HepG2 (cell line): ENCODE data around the gene UBQLN1. TPM values are rescaled to one million over a fixed set of nuclear protein-coding genes. Genes with fewer than 3 reads are reported as not detected.

Experiments
- ERF ChIP-seq: IDR thresholded peaks from 2 replicates; pipeline ENCODE4 v1.6.1; 2018; ENCODE audit warnings: missing biosample characterization, missing genetic modification reagents
- PBX3 ChIP-seq: sonication (generic); formaldehyde crosslinking; IDR thresholded peaks from 2 replicates; pipeline ENCODE4 v1.8.1; 2023; ENCODE audit warnings: missing genetic modification reagents, inconsistent platforms, borderline replicate concordance
- SIX1 ChIP-seq: sonication (generic); formaldehyde crosslinking; IDR thresholded peaks from 2 replicates; pipeline ENCODE4 v1.4.0; 2020; ENCODE audit warnings: missing genetic modification reagents, borderline replicate concordance
- TBP ChIP-seq: sonication (generic); formaldehyde crosslinking; IDR thresholded peaks from 2 replicates; pipeline ENCODE4 v1.5.0; 2020; ENCODE audit warnings: missing genetic modification reagents
- UBTF ChIP-seq: sonication (generic); formaldehyde crosslinking; IDR thresholded peaks from 2 replicates; pipeline ENCODE4 v1.4.0; 2020; ENCODE audit warnings: mild to moderate bottlenecking, missing genetic modification reagents
- YEATS4 ChIP-seq: sonication (generic); formaldehyde crosslinking; IDR thresholded peaks from 2 replicates; pipeline ENCODE4 v1.4.0; 2020; ENCODE audit warnings: missing genetic modification reagents, borderline replicate concordance
- ZNF350 ChIP-seq: sonication (generic); formaldehyde crosslinking; IDR thresholded peaks from 2 replicates; pipeline ENCODE4 v1.4.0; 2020; ENCODE audit warnings: mild to moderate bottlenecking, low read depth, missing genetic modification reagents, borderline replicate concordance
- ZNF563 ChIP-seq: sonication (generic); formaldehyde crosslinking; IDR thresholded peaks from 2 replicates; pipeline ENCODE4 v1.8.0; 2022; ENCODE audit warnings: mild to moderate bottlenecking, moderate library complexity, missing genetic modification reagents
- ZNF687 ChIP-seq: sonication (generic); formaldehyde crosslinking; IDR thresholded peaks from 2 replicates; pipeline ENCODE4 v1.5.1; 2020; ENCODE audit warnings: mild to moderate bottlenecking, missing genetic modification reagents, moderate library complexity
- ZNF781 ChIP-seq: sonication (generic); formaldehyde crosslinking; IDR thresholded peaks from 2 replicates; pipeline ENCODE4 v1.5.1; 2020; ENCODE audit warnings: borderline replicate concordance, mild to moderate bottlenecking, missing genetic modification reagents; ENCODE audit errors: not compliant biosample characterization
- ZSCAN5A ChIP-seq: sonication (generic); formaldehyde crosslinking; IDR thresholded peaks from 2 replicates; pipeline ENCODE4 v1.8.0; 2022; ENCODE audit warnings: mild to moderate bottlenecking, missing genetic modification reagents, borderline replicate concordance
- polyA plus RNA-seq, 8 experiments: library from polyadenylated mRNA; depleted of rRNA in 3 of 8; stranded (reverse) in 7 of 8; unstranded in 1 of 8; fragments of >200 nt; fragmentation: Illumina TruSeq in 4 of 8; extraction: Trizol in 4 of 8; gene quantifications; 2 replicates each; pipeline versions ENCODE4 v1.2.1 to v1.2.3, GENCODE V29; 2011 to 2016; ENCODE audit warnings: low read depth in 4 of 8, missing spikeins in 1 of 8, mixed read lengths in 1 of 8; ENCODE audit not compliant: insufficient read depth in 1 of 8
- total RNA-seq, 5 experiments: library from RNA; depleted of rRNA; stranded (reverse); fragments of >200 nt; fragmentation: Illumina TruSeq; extraction: Trizol; gene quantifications; 2 replicates each; pipeline ENCODE4 v1.2.3, GENCODE V29; 2016; ENCODE audit warnings: low read depth in 1 of 5
- TF ChIP-seq, protein P1 (sequence below): sonication (generic); formaldehyde crosslinking; IDR thresholded peaks from 2 replicates; pipeline ENCODE4 v1.5.0; 2020; ENCODE audit warnings: missing genetic modification reagents
- TF ChIP-seq, protein P2 (sequence below): sonication (generic); formaldehyde crosslinking; IDR thresholded peaks from 2 replicates; pipeline ENCODE4 v1.4.0; 2020; ENCODE audit warnings: missing genetic modification reagents

UBQLN1 gene
- total and polyA plus RNA-seq, 2 of the 13 experiments (the other 11 are each of a cell fraction or from before 2014, with no cell fraction given): 78.1 to 83.8 TPM

DNA sequence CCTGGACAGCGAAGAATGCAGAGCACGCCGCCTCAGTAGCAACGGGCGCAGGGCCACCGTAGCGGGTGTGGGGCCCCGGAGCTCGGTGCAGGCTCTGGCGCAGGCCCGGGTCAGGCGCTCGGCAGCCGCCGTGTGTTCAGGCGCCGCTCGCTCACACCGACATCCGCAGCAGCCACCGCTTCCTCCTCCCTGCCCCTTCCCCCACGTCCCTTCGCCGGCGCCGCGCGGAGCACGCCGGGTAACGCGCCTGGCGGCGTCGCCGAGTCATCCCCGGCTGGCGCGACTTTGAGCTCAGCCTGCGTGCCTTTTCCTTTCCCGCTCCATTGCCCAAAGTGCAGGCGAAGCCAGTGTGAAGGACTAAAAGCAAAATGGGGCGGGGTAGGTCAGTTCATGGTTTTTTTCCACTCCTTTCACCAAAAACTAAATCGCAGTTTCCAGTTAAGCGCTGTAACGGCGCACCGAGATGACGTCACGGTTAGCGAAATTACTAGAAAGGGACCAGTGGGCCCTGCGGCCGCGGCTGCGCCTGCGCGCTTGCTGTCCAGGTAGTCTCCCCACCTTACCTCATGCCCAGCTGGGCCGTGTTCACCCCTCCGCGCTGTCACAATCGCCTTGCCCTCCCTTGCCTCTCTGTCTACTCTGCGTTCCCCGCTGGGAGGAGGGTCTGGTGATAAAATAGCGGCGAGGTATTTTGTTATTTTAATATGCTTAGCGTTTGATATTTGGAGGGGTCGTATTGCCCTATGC, at the start of gene UBQLN1 (continued):
- TF ChIP-seq, protein P1, sequence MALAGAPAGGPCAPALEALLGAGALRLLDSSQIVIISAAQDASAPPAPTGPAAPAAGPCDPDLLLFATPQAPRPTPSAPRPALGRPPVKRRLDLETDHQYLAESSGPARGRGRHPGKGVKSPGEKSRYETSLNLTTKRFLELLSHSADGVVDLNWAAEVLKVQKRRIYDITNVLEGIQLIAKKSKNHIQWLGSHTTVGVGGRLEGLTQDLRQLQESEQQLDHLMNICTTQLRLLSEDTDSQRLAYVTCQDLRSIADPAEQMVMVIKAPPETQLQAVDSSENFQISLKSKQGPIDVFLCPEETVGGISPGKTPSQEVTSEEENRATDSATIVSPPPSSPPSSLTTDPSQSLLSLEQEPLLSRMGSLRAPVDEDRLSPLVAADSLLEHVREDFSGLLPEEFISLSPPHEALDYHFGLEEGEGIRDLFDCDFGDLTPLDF (CRISPR knock-in tag): peak; percentile 48; the same call in 1 of the 2 replicates
- TF ChIP-seq ZSCAN5A (CRISPR knock-in tag) (peak; percentile 64; the same call in 1 of the 2 replicates), TBP (CRISPR knock-in tag) (no peak), ZNF781 (CRISPR knock-in tag) (no peak), PBX3 (CRISPR knock-in tag) (no peak; the same call in 1 of the 2 replicates), ERF (CRISPR knock-in tag) (no peak), ZNF563 (CRISPR knock-in tag) (peak; percentile 84), UBTF (CRISPR knock-in tag) (peak; percentile 94), ZNF350 (CRISPR knock-in tag) (peak; percentile 55; the same call in 1 of the 2 replicates), YEATS4 (CRISPR knock-in tag) (peak; percentile 93), ZNF687 (CRISPR knock-in tag) (peak; percentile 98), SIX1 (CRISPR knock-in tag) (no peak)
- TF ChIP-seq, protein P2, sequence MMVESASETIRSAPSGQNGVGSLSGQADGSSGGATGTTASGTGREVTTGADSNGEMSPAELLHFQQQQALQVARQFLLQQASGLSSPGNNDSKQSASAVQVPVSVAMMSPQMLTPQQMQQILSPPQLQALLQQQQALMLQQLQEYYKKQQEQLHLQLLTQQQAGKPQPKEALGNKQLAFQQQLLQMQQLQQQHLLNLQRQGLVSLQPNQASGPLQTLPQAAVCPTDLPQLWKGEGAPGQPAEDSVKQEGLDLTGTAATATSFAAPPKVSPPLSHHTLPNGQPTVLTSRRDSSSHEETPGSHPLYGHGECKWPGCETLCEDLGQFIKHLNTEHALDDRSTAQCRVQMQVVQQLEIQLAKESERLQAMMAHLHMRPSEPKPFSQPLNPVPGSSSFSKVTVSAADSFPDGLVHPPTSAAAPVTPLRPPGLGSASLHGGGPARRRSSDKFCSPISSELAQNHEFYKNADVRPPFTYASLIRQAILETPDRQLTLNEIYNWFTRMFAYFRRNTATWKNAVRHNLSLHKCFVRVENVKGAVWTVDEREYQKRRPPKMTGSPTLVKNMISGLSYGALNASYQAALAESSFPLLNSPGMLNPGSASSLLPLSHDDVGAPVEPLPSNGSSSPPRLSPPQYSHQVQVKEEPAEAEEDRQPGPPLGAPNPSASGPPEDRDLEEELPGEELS: 0 out of 2 replicates have a peak, but pooled peaks have one; percentile 16
